Measurements from ENCODE around the gene METTL3.

Gene METTL3

DNA sequence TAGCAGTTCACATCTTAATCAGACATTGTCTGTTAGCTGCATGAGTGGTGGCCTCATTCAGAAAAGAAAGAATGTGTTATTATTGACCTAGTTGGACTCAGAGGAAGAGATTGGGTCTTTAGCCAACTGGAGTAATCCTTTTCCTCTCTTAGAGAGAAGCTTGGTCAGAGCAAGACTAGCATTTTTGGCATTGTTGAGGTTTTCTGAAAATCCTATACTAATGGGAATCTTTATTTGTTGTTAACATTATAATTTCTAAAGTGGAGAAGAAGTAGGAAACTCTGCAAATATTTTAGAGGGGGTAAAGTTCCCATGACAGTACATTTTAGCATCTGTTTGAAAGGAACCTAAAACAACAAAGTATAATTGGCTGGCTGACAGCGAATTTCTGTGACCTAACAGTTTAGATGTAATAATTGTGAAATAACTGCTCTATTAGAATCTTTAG lies 24.5 kb downstream of the METTL3 start:
- in situ Hi-C loops (cut with MboI; ENCODE audit: low sequenced_read_pairs), result no loop called here

- in situ Hi-C loops (cut with MboI; ENCODE audit: low sequenced_read_pairs), result no loop called here
These were observed 34.0 kb downstream of the METTL3 start, which contains the start of the genes RAB2B and TOX4 for GRCh38 chr14:21476925-21477681. Gene RAB2B (minus strand): TSS chr14:21476959. CDS start chr14:21476872, 87 bp downstream. Gene TOX4 (plus strand): TSS chr14:21477195. CDS start chr14:21477279, 84 bp downstream.

- in situ Hi-C loops (cut with MboI; ENCODE audit: low sequenced_read_pairs), result no loop called here
These were observed 34.6 kb downstream of the METTL3 start for GRCh38 chr14:21476523-21476924.

DNA sequence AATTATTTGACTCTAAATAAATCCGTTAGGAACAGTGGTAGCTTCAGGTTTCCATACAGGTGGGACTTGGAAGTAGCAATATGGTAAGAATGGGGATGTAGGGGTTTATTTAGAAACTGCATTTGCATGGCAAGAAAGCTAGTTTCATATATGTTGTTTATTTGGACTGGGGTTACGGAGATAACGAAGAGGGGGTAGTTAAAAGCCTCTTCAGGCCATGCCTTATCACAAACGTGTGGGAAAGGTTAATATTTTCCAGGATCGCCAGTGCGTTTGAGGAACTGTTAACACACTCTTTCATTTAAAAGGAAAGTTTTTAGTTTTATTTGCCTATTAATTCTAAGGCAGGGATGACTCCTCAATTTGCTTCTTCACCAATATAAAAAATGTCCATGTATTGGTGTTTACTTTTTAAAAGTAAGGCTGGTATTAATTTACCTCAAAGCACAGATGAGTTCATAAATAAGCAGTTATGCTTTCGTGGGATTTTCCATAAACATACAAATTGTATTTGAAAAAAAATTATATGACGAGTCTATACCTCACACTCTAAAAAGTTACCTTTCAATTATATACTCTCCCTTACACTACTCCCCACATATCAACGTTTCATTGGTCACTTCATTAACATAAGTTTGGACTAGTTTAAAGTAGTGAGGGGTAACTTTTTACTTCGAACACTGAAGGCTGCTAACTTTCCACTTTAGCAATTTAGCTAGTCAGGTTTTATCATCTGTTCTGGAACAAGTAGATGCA lies 35.2 kb downstream of the METTL3 start:
- in situ Hi-C loops (cut with MboI; ENCODE audit: low sequenced_read_pairs), result no loop called here

- in situ Hi-C loops (cut with MboI; ENCODE audit: low sequenced_read_pairs), result no loop called here
These were observed 43.5 kb downstream of the METTL3 start for GRCh38 chr14:21467616-21468015.

GRCh38 chr14:21455912-21456667 lies 55.0 kb downstream of the METTL3 start, which contains the start of gene CHD8:
Gene CHD8 (minus strand): TSS chr14:21456123. CDS start chr14:21431643, 24,480 bp downstream.
- in situ Hi-C loops (cut with MboI; ENCODE audit: low sequenced_read_pairs), result no loop called here

DNA sequence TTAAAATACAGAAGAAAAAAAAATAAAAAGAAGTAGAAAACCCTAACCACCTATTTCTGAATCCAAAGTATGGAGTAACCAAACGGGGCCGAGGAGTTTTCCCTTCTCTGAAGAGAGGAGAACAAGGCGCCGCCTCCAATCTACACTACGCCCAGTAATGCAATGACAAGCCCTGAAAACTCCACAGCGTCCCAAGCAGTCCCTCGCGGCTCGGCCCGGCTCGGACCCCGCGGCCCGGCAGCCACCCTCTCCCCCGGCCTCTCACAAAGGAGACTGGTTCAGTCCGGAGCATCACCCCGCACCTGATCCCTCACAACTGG lies 55.6 kb downstream of the METTL3 start:
- in situ Hi-C loops (cut with MboI; ENCODE audit: low sequenced_read_pairs), result no loop called here

GRCh38 chr14:21454843-21455544 lies 56.1 kb downstream of the METTL3 start:
- in situ Hi-C loops (cut with MboI; ENCODE audit: low sequenced_read_pairs), result no loop called here

GRCh38 chr14:21449899-21450216 lies 61.3 kb downstream of the METTL3 start:
- in situ Hi-C loops (cut with MboI; ENCODE audit: low sequenced_read_pairs), result no loop called here

All from HL-60/S4 (cell line).